ENCODE measurements around the gene SYTL2. TPM values are rescaled to one million over a fixed set of nuclear protein-coding genes. Genes with fewer than 3 reads are reported as not detected.

SYTL2 gene
- total RNA-seq, 1 experiment from 2014 or later, result 2.1 TPM

DNA sequence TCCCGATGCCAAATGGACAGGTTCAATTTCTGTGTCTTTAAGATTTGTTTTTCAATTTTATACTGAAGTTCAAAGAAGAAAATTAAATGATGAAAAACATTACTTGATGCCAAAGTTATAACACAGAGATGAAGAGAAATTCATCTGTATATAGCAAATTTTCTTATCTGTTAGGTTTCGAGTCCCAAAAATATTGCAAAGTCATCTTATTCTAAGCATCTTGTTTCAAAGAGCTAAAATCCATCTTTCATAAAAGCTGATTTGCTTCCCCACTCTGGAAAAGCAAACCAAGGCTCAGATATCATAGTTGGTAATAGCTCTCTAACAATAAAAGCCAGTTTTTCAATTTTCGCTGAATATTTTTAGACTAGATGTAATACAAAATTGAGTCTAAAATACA, 106.0 kb downstream of the SYTL2 start:
- no peak overlapping the region for H3K4me3 Mint-ChIP-seq (ENCODE audit: unreplicated experiment)
- ChIA-PET CTCF (interaction anchor here (0.5 kb wide), 1 partner anchor 20 kb away, joined by 3 read pairs; no protein-coding TSS in a partner anchor), POLR2A (no interaction called here)
- DNase-seq (ENCODE audit: unreplicated experiment), result no peak
- intact Hi-C loops (cut with micrococcal nuclease), result no loop called here
- no peaks in the 10 kb centered on the region for H3K36me3 Mint-ChIP-seq (ENCODE audit: insufficient read depth, unreplicated experiment)
- no peaks in the 10 kb centered on the region for H3K27me3 Mint-ChIP-seq (ENCODE audit: insufficient read depth, unreplicated experiment)
- TF ChIP-seq, protein P1, sequence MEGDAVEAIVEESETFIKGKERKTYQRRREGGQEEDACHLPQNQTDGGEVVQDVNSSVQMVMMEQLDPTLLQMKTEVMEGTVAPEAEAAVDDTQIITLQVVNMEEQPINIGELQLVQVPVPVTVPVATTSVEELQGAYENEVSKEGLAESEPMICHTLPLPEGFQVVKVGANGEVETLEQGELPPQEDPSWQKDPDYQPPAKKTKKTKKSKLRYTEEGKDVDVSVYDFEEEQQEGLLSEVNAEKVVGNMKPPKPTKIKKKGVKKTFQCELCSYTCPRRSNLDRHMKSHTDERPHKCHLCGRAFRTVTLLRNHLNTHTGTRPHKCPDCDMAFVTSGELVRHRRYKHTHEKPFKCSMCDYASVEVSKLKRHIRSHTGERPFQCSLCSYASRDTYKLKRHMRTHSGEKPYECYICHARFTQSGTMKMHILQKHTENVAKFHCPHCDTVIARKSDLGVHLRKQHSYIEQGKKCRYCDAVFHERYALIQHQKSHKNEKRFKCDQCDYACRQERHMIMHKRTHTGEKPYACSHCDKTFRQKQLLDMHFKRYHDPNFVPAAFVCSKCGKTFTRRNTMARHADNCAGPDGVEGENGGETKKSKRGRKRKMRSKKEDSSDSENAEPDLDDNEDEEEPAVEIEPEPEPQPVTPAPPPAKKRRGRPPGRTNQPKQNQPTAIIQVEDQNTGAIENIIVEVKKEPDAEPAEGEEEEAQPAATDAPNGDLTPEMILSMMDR (IDR thresholded peaks at IDR 0.05; ENCODE audit: unreplicated experiment), result no peak
- no TSS peak for BruUV-seq (replicated peaks)
- H3K4me1 Mint-ChIP-seq (ENCODE audit: insufficient read depth, unreplicated experiment), result no peaks in the 10 kb centered on the region
- H3K9me3 Mint-ChIP-seq (ENCODE audit: unreplicated experiment), result no peaks in the 10 kb centered on the region
- H3K27ac Mint-ChIP-seq (ENCODE audit: low read depth, unreplicated experiment), result no peak overlapping the region

DNA sequence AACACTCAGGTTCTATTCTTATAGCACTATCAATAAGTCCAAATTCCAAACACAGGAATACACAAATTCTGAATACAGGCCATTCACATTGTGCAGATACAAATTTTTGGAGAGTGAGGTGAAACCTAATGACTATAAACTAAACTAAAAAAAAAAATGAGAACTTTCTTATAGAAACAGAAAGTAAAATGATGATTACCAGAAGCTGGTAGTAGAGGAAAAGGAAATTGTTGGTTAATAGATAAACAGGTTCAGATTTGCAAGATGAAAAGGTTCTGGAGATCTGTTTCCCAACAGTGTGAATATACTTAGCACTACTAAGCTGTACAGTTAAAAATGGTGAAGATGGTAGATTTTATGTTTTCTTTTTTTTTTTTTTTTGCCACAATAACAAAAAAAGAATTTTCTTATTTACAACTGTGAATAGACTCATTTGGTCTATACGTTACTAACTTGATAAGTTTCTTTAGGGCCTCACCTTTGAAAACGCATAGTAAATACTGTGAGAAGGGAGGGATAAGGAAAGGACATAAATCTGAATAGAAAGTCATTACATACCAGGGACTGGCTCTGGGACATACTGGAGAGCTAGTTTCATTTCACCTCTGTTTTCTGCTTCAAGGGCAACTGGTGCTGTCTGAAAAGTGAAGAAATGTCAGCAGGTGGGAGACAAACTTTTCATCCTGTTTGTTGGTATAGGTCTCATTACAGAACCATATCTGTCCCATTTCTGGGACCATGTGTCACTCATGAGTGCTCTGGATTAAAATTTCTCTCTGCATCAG, 110.8 kb downstream of the SYTL2 start:
- CTCF ChIA-PET, result interaction anchor here (0.6 to 9.5 kb wide), 3 partner anchors 119 to 1066 kb away, joined by 3 to 106 read pairs (median 3); no protein-coding TSS in a partner anchor
- DNase-seq (ENCODE audit: unreplicated experiment), result no peak
- Mint-ChIP-seq H3K9me3 (ENCODE audit: unreplicated experiment) (no peaks in the 10 kb centered on the region), H3K36me3 (ENCODE audit: insufficient read depth, unreplicated experiment) (no peaks in the 10 kb centered on the region), H3K4me3 (ENCODE audit: unreplicated experiment) (no peak overlapping the region), H3K4me1 (ENCODE audit: insufficient read depth, unreplicated experiment) (no peaks in the 10 kb centered on the region), H3K27me3 (ENCODE audit: insufficient read depth, unreplicated experiment) (no peaks in the 10 kb centered on the region), H3K27ac (ENCODE audit: low read depth, unreplicated experiment) (no peak overlapping the region)
- POLR2A ChIA-PET, result interaction anchor here (1.7 kb wide), 1 partner anchor 35 kb away, joined by 4 read pairs; the partner anchor contains the start of gene CREBZF
- intact Hi-C loops (cut with micrococcal nuclease), result loop anchor here (2.0 to 10.0 kb wide), 2 partner anchors 23 to 245 kb away; no protein-coding TSS in a partner anchor
- no TSS peak for BruUV-seq (replicated peaks)
- TF ChIP-seq, protein P1 (IDR thresholded peaks at IDR 0.05; ENCODE audit: unreplicated experiment), result no peak

DNA sequence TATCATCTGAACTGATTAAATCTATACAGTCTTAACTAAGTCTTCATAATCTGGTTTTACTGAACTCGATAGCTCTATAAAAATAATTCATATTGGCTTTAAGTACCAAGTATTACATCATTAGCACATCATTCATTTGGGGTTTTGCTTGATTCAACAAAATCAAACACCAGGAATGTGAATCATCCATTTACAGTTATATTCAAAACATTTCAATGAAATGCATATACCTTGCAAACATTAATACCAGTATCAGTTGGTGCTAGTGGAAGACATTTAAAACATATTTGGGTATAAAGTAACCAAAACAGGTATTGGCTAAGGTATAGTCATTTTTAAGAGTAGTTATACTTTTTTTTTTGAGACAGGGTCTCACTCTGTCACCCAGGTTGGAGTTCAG, 112.7 kb downstream of the SYTL2 start:
- no peaks in the 10 kb centered on the region for H3K27me3 Mint-ChIP-seq (ENCODE audit: insufficient read depth, unreplicated experiment)
- no peaks in the 10 kb centered on the region for H3K36me3 Mint-ChIP-seq (ENCODE audit: insufficient read depth, unreplicated experiment)
- H3K4me1 Mint-ChIP-seq (ENCODE audit: insufficient read depth, unreplicated experiment), result no peaks in the 10 kb centered on the region
- CTCF ChIA-PET, result interaction anchor here (0.6 to 9.5 kb wide), 4 partner anchors 126 to 648 kb away, joined by 4 to 106 read pairs (median 10); partner anchors contain the start of gene CCDC83
- BruUV-seq (replicated peaks), result no TSS peak
- H3K9me3 Mint-ChIP-seq (ENCODE audit: unreplicated experiment), result no peaks in the 10 kb centered on the region
- intact Hi-C loops (cut with micrococcal nuclease), result loop anchor here (10.0 kb wide), 1 partner anchor 247 kb away; no protein-coding TSS in a partner anchor
- TF ChIP-seq, protein P1 (IDR thresholded peaks at IDR 0.05; ENCODE audit: unreplicated experiment), result no peak
- POLR2A ChIA-PET, result no interaction called here
- H3K27ac Mint-ChIP-seq (ENCODE audit: low read depth, unreplicated experiment), result no peak overlapping the region
- DNase-seq (ENCODE audit: unreplicated experiment), result no peak
- H3K4me3 Mint-ChIP-seq (ENCODE audit: unreplicated experiment), result no peak overlapping the region

DNA sequence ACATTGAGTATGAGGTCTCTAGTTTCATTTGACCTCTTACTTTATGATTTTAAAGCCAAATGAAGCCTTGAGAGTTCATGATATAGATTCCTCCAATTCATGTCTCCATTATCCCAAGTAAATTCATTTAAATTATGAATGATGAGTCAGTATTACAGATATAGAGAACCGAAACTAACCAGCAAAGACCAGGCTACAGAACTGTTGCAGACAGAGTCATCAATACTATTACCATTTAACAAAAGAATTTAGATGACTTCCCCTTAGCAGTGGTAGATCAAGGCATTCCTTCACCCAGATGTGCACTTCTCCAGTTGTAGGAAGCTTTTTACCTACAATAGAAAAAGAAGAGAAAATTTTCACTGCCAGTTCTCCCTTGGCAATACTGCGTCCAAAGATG, 113.2 kb downstream of the SYTL2 start:
- ChIA-PET CTCF (interaction anchor here (0.6 to 9.5 kb wide), 5 partner anchors 19 to 157 kb away, joined by 3 to 106 read pairs (median 6); partner anchors contain the start of gene CCDC83), POLR2A (no interaction called here)
- Mint-ChIP-seq H3K9me3 (ENCODE audit: unreplicated experiment) (no peaks in the 10 kb centered on the region), H3K27me3 (ENCODE audit: insufficient read depth, unreplicated experiment) (no peaks in the 10 kb centered on the region), H3K36me3 (ENCODE audit: insufficient read depth, unreplicated experiment) (no peaks in the 10 kb centered on the region), H3K4me1 (ENCODE audit: insufficient read depth, unreplicated experiment) (no peaks in the 10 kb centered on the region), H3K4me3 (ENCODE audit: unreplicated experiment) (no peak overlapping the region), H3K27ac (ENCODE audit: low read depth, unreplicated experiment) (no peak overlapping the region)
- intact Hi-C loops (cut with micrococcal nuclease), result loop anchor here (10.0 kb wide), 1 partner anchor 247 kb away; no protein-coding TSS in a partner anchor
- TF ChIP-seq, protein P1 (IDR thresholded peaks at IDR 0.05; ENCODE audit: unreplicated experiment), result no peak
- DNase-seq (ENCODE audit: unreplicated experiment), result no peak
- BruUV-seq (replicated peaks), result no TSS peak
